Stimulated activated CD4-positive, alpha-beta T cell treated with anti-CD3 and anti-CD28 coated beads, Interleukin-15, amount 100 ng/mL, for 1 hour (primary cell): ENCODE data around the gene GRIP2.

Experiments
- DNase-seq, 2 donors: peaks; one replicate each; pipeline ENCODE4 v3.0.0-alpha.2; 2020; ENCODE audit warnings: low read depth in 1 of 2, low spot score in 1 of 2

The GRIP2 gene

DNA sequence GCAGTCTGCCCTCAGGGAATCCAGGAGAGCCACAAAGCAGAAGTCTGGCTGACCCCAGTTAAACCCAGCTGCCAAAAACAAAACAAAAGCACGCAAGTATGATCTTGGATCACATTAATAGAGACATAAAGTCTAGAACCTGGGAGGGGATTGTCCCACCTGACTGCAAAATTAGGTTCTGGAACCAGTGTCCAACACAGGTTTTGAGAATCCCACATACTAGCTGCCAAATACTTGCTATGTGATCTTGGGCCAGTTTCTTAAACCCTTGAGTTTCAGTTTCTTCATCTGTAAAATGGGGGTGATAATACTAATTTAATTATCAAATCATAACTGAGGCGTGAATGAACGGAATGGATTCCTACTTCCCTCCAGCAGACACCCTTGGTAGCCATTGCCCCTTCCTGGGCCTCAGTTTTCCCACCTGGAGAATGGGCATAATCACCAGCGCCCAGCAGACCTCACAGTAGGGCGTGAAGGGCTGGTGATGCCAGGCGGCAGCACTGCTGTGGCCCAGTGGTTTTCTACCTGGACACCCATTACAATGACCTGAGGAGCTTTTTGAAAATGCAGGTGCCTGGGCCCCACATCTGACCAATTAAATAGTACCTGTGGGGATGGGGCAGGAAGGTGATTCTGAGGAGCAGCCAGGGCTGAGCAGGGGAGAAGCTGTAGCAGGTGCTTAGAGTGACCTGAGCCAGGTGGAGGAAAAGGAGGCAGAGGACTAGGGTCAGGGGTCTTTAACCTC is 32.2 kb downstream of the GRIP2 start:
- DNase-seq, result no peak

DNA sequence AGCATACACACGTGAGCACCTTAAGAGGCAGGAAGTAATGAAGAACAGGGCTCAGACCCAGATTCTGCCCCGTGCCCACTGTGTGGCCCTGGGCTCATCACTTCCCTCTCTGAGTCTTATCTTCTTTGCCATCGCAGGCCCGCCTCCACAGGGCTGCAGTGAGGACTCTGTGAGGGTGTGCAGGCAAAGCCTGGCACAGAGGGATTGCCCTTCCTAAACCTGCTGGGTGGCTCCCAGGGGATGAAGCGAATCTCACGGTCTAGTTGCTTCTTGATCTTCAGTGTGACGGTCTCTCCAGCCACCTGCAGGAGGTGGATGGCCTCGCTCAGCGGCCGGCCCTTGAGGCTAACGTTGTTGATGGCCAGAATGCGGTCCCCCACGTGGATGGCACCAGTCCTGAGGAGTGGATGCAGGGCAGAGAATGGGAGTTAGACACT is 32.8 kb downstream of the GRIP2 start:
- no peak for DNase-seq

DNA sequence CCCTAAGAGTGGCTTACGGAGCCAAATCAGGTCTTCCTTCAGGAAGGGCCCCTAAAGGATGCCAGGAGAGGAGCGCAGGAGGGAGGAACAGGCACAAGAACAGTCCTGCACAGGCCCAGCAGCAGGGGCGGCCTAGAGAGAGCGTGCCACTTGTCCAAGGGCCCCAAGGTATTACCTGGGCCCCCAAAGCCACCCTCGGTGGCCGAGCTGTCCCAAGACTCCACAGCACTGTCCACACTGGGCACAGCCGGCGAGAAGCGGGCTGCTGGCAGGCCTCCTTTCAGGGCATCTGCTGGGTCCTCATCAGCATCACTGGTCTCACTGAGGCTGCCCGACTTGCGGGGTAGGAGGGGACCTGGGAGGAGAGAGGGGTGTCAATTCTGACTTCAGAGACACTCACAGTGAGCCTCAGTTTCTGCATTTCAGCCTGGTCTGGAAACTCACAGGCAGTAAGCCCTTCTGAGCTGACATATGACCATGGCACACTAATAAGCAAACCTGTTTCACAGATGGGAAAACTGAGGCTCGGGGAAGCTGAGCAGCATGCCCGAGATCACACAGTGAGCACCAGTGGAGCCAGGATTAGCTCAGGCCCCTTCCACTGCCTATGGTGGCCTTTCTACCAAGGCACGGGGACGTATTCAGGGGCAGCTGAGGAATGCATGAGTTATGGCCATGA is 33.4 kb downstream of the GRIP2 start:
- DNase-seq, result no peak

DNA sequence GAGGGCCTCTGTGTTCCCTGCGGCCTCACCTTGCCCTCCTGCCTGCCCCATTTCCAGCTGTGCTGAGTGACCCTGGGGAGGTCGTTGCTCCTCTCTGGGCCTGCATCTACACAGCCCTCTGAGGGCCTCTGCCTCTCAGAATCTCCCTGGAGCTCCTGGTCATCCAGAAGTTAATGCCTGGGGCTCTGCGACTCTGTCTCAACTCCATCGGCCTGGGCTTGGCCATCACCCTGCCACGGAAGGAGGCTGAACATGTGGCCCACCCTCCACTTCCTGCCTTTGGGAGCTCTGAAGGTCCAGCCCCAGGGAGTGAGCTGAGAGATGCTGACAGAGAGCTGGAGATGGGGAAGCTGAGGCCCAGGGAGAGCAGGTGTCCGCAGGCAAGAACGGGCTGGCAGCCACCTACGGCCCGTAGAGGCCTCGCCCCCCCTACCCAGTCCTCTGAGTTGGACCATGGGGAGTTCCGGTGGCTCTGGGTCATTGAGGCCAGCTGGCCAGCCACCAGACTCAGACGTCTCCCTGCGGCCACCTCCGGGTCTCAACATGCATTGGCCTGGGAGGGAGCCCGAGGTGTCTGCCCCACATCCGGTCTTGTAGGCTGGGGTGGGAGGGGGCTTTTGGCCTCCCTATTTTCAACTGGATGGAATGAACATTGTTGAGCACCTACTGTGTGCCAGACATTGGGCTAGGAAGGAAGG is 34.2 kb downstream of the GRIP2 start:
- no peak for DNase-seq

DNA sequence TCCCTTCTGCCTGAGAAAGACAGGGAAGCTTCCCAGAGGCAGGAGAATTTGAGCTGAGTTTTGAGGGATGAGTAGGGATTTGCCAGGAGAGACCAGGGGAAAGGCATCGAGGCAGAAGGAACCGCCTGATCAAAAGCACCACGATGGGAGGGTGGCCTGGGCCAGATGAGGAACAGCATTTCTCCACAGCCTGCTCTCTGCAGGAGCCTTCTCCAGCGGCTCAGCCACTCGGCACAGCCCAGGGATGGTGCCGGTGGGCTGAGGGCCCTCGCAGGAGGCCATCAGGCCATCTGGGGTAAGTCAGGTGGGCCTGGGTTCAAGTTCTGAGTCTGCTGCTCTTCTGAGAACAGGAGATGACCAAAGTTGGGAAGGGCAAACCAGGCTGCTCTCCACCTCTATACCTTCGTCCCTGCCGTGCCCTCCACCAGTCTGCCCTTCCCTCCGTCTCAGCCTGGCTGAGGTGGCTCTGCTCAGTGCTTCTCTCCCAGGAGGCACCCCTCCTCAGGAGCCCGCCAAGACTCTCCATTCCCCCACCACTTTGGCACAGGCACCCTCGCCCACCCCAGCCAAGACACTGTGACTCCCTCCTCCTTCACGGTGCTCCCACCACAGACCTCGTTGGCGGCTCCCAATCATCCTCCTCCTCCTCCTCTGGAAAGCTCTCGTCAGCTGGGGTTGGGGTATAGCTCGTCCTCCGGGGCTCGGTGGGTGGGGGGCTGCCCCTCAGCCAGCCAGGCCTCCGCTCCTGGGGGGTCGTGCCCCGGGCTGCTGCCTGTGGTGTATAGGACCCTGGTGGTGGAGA is 34.9 kb downstream of the GRIP2 start:
- no peak for DNase-seq

DNA sequence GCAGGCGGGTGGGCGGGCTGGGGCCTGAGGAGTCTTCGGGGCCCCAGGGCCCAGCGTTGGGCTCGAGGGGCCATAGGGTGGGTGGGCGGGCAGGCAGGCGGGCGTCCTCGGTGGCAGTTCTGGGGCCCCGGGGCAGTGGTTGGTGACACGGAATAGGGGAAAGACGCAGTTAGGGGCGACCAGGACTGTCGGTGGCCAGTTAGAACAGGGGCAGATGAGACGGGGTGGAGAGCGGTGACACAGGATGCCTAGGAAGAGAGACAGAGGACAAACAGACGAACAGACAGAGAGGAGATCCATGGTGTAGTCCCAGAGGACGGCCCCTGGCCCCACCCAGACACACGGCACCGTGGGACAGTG is 36.5 kb downstream of the GRIP2 start:
- DNase-seq, result no peak

DNA sequence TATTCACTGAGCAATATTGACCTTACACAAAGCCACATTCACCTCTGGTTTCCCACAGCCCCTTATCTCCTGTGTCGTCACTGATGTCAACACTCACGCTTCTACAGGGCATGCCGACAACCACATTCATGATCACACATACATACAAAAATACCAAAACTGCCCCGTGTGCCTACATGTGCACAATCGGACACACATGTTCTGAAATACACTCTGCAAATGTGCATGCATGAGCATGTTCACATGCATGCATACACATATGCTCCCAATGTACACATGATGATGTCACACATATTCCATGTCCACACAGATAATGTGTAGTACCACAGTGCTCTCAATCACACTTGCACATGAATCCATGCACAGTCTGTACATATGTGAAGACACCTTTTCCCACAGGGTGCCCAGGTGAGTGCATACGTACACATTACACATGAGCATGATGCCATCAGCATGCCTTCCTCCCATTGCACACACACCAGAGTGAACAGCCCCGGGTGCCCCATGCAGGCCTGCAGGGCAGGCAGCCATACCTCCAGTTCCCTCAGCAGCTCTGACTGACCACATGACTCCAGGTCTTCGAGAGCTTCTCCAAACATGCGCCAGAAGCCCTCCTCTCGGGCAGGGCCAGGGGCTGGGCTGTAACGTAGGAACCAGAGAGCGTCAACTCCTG is 37.0 kb downstream of the GRIP2 start:
- DNase-seq, result no peak

DNA sequence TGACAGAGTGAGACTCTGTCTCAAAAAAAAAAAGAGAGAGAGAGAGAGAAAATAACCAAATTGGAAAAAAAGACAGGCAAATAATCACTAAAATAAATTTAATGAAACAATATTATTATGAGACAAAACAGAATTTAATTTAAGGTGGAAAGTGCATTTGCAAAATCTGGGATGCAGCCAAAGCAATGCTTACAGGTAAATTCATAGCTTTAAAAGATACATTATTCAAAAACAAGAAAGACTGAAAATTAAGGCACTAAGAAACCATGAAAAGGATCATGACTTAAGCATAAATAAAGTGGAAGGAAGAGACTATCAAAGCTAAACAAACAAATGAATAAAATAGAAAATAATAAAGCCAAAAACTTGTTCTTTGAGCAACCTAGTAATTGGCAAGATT is 37.7 kb downstream of the GRIP2 start:
- DNase-seq, result no peak

DNA sequence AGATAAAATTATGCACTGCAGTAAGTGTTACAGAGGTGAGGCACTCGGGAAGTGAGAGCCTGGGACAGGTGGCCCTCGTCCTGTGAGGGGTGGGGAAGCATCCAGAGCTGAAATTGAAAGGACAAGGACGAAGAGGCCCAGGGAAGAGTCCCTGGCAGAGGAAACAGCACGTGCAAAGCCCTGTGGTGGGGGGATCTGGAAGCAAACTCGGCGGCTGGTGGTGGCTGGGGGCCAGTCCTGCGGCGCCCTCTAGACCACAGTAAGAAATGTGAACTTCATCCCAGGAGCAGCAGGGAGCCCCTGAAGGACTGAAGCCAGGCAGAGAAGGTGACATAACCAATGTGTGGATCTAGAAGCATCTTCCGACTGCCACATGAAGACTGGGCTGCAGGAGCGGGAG is 42.8 kb downstream of the GRIP2 start:
- no peak for DNase-seq

DNA sequence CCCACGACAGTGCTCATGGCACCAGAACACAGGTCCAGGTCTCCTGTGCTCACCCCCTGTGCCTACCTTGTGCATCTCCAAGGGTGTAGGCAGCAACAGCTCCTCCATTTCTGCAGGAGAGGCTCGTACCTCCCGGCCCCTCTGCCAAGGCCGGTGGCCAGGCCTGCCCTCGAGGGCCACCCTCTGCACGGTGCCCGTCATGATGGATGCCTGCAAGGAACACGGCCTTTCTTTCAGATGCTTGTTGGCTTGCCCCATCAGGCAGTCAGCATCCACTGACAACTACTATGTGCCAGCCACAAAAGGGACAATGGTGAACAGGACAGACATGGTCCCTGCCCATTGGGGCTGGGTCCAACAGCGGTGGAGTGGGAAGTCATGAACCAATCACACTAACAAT is 43.8 kb downstream of the GRIP2 start:
- no peak for DNase-seq

DNA sequence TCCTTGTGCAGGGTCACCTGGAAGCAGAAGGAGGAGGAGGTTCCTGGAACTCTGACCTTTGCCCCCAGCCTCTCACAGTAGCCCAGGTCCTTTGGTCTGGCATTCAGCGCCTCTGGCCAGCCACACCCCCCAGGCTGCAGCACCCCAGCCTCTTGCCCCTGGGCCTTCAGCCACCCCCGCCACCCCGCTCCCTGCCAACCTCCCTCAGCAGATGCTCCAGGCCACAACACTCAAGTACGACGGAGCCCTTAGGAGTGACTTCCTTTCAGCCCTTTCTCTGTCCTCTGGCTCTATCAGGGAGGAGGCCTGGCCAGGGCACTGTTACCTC is 45.2 kb downstream of the GRIP2 start:
- DNase-seq, result no peak

DNA sequence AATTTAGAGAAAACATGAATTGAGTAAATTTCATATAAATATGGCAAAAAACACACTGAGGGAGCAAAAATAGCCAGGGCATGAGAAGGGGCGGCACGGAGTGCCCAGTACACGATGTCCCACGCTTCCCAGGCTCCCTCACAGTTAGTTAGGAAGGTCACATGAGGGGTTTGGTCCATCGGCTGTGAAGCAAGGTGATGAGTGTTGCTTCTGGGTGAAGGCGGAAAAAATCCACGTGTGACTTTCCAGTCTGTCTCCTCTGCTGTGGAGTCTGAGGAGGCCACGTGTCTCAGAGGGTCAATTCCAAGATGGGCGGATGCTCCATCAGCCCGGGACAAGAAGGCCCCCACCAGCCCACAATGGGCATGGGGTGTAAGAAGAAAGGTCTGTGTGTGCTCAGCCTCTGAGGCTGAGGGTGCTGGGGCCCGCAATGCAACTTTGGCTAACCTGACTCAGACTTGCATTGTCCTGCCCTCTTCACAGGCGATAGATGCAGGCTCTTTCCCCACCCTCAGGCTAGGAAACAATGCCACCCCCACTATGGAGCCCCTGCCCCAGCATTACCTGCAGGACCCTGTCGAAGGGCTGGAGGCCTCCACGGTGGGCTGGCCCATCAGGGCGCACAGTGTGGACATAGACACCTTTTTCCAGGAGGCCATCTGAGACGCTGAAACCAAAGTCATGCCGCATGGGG is 45.7 kb downstream of the GRIP2 start:
- DNase-seq, result no peak

DNA sequence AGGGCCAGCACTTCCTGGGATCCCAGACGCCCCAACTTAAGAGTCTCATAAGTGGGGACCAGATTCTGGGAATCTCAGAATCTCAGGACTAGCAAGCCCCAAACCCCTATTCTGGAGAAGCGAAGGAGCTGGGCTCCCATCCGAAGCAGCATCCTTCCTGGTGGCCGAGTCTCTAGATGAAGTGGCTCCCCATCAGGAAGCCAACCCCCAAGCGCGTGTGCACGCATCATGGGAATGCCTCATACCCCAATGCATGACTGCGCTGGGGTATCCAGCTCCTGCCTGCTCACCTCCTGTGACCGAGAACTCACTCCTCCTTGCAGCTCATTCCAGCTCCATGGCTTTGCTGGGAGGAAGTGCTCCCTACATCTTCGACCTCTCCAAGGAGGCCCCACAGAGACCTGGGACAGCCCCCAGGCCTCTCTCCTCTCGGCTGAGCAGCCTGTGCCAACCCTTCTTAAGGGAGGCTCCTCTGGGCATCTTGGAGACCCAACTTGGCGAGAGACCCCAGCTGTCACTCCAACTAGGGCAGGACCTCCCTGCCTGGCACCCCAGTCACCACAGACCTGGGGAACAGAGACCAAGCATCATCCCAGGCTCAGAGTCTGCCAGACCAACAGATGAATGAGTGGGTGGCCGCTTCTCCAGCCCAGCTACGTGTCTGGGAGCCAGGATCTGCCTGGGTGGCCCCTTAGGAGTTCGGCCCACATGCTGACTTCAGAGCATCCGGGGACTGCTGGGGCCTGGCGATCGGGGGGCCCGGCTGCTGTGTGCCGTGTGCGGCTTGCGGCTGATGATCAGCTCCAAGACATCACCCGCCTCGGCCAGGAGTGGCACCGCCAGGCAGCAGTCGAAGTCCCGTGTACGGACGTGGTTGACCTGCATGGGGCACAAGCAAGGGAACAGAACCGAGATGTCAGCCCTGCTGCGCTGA is 46.9 kb downstream of the GRIP2 start:
- DNase-seq, result no peak

DNA sequence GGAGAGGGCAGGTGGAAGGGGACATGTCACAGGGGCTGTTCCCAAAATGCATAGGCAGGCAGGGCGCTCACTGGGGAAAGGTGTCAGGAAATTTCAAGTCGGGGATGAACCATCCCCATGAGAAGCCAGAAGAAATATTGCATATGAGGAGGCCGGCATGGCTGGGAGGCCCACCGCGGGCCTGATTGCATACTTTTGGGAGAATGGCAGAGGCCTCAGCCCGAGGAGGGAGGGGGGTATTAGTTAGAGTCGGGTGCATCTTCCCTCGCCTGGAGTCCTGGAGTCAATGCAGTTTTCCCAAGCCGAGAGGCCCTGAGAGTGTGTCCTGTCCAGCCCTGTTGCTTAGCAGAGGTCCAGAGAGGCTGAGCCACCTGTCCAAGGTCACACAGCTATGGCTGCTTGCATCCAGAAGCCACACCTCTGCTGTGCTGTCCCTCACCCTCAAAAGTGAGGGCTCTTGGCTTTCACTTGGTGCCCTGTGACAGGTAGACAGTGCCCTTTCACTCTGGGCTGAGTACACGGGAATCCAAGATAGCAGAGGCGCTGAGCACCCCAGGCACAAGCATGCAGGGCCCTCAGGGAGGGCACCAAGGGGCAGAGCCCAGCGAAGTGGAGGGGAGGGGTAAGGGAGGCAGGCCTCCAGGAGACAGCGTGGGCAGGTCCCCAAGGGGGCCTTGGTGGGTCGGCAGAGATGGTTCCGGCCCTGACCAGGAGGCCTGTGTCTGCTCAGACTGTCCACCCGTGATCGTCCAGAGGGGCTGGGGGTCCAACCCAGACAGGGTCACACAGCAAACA is 48.5 kb downstream of the GRIP2 start:
- DNase-seq, result no peak

DNA sequence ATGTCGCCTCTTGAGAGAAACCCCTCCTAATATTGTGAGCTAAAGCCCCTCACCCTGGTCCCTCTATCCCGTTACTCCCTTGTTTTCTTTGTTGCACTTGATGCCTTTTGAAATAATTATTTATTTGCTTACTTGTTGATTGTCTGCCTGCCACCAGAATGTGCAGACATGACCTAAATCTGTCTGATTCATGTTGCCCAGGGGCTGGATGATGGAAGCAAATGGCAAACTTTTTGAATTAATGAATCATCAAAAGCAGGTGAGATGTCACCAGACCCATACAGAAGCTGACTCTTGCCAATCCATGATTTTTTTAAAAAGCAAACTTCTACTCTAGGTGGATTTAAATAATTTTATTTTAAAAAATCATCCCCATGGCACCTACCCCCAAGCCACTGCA is 49.3 kb downstream of the GRIP2 start:
- DNase-seq, result no peak

DNA sequence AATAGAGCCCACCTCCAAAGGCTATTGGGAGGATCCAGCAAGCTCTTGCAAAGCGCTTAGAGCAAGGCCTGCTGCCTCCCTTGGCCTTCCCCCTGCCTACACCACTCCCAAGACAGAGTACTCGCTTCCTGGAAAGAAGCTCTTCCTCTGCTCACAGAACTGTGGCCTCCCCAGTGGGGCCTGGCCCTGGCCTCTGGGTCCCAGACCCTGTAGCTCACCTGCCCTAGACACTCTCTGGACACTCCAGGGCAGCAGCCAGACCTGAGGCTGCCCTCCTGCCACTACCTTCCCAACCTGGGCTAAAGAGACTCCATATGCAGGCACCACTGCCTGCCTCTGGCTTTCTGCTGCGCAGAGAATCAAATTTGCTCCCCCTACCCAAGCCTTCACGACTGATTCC is 49.9 kb downstream of the GRIP2 start:
- DNase-seq, result no peak

DNA sequence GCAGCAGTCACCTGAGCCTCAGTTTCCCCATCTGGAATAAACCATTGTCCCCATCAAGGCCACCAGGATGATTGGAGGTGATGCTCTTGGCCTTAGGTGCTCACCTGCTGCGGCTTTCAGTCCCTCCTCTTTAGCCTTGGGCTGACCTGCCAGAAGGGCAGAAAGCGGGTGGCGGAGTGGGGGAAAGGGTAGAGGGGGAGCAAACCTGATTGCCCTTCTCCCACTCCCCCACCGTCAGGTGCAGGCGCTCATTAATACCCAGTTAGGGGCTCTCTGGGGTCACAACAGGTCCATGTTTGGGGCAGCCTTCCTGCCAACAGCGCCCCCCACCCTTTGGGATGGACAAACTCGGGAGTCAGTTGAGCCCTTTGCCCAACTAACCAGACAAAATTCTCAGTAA is 50.5 kb downstream of the GRIP2 start:
- no peak for DNase-seq

DNA sequence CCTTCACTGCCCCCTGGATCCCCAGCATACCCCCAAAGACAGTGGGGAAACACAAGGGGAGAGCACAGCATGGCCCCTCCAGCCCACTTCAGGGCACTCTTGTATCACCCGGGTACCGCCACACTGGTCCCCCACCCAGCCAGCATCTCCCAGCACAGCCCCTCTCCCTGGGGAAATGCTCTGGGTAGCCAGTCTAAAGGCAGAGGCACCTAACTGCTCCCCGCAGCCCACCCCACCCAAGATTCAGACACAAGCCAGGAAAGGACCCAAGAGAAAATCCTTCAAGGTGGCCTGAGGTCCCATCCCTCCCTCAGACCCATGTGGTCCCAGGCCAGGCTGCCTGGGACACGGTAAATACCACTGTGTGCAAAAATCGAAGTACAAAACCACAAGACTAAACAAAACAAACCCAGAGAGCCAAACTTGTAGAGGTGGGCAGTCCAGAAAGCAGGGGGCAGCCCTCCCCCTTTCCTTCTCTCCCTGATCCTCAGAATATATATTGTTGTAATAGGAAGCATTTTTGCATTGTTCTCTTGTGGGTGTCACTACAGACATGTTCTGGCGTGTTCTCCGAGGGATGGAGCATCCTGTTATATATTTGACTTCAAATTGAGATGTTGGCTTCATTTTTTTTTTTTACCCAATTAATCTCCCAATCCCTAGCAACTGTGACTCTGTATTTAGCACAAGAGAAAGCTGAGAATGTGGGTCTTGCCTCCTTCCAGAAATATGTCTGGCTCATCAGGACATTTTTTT is 51.7 kb downstream of the GRIP2 start:
- DNase-seq, result no peak
